ENCODE measurements around the gene C1GALT1C1.

GRCh38 chrX:120653000-120653399 is 23.1 kb upstream of the C1GALT1C1 start:
- TF ChIP-seq CTCF (IDR thresholded peaks at IDR 0.05) (no peak), POLR2A (IDR thresholded peaks at IDR 0.05) (no peak), EP300 (IDR thresholded peaks at IDR 0.05) (no peak)
